Measurements from ENCODE around the gene DUSP15. TPM values are rescaled to one million over a fixed set of nuclear protein-coding genes. Genes with fewer than 3 reads are reported as not detected.
"Not testable (repeated sequence)": the region's sequence is repeated elsewhere in the genome, so short reads cannot be mapped to it uniquely, and the experiment has no call there.

The DUSP15 gene
- total RNA-seq, 1 donor from 2014 or later: 0.64 TPM

DNA sequence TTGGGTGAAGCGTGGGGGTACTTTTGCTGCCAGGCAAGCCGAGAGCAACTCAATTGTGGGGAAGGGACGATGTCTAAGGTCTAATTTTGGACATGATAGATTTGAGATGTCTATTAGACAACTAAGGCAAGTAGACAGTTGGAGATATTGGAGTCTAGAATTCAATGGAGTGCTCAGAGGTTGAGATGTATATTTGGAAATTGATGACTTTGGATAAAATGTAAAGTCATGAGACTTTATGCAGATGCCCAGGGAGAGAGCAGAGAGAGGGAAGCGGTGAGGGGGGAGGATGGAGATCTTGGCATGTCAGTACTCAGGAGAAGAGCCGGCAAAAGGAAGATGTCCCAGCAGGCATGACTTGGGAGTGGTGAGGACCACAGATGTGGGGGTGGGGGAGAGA, 44.3 kb downstream of the DUSP15 start:
- DNase-seq (ENCODE audit: extremely low read depth, low read depth, low spot score): no peak

DNA sequence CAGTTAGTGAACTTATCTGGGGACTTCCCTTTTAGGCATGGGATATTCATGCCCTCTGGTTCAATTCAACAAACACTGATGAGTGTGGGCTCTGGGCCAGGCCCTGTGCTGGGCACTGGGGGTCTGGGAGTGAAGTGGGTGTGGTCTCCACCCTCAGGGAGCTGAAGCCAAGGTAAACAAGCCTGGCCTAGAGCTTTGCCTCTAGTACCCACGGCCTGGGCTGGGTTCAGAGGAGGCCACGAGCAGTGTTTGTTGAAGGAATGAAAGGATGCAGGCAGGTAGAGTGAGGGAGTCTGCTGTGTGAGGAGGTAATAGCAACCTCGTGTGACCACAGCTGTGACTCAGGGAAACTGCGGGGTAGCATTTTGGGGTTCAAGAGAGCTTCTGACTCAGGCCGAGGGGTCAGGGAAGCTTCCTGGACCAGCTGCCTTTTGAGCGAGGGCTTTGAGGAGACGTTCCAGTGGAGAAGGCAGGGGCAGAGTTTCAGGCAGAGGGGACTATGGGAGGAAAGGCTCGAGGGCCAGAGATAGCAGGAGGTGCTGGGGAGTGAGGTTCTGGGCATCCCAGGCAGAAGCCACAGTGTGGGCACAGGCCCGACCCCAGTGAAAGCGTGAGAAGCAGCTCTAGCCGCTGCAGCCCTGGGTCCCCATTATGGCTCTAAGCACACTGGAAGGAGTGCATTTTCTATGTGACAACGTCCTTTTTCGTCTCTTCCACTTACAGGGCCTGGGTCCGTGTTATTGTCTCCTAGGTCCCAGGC, 45.6 kb downstream of the DUSP15 start:
- DNase-seq (ENCODE audit: extremely low read depth, low read depth, low spot score): no peak

GRCh38 chr20:31824125-31824485, 46.2 kb downstream of the DUSP15 start:
- no peak for DNase-seq (ENCODE audit: extremely low read depth, low read depth, low spot score)

- DNase-seq (ENCODE audit: extremely low read depth, low read depth, low spot score): no peak
Measured at GRCh38 chr20:31823360-31824124, 46.8 kb downstream of the DUSP15 start.

- DNase-seq (ENCODE audit: extremely low read depth, low read depth, low spot score): no peak
Measured at GRCh38 chr20:31822421-31823330, 47.7 kb downstream of the DUSP15 start.

DNA sequence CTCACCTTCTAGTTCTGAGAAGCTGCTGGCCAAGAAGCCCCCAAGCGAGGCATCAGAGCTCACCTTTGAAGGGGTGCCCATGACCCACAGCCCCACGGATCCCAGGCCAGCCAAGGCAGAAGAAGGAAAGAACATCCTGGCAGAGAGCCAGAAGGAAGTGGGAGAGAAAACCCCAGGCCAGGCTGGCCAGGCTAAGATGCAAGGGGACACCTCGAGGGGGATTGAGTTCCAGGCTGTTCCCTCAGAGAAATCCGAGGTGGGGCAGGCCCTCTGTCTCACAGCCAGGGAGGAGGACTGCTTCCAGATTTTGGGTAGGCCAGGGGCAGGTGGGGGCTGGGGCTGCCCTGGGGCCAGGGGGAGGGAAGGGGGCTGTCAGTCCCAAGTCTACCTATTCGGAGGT, 48.9 kb downstream of the DUSP15 start:
- no peak for DNase-seq (ENCODE audit: extremely low read depth, low read depth, low spot score)

GRCh38 chr20:31820228-31820627, 50.1 kb downstream of the DUSP15 start:
- DNase-seq (ENCODE audit: extremely low read depth, low read depth, low spot score): no peak

DNA sequence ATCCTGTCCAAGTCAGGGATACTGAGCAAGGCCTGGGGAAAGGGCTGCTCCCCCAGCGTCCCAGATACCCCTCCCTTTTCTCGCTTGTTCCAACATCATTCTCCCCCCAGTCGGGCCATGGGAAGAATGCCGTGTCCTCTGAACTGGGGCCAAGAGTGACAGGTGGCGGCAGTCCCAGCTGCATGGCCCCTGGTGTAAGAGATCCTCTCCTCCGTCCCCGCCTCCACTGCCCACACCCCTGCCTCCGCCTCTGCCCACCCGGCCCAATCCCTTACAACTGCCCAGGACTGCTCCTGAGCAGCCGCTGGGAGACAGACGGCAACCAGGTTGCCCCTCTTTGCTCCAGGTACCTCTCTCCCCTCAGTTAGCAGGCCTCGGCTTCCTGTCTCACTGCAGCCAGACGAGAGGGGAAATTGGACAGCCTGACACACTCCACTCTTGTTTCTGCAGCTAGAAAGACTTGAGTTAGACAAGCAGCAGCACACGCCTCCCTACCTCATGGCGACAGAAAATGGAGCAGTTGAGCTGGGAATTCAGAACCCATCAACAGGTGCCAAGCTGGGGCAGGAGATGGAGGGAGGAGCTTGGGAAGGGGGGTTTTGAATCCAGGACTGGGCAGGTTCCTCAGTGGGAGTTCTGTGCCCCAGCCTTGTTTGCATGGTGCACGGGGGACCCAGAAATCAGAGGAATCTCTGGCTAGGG, 51.1 kb downstream of the DUSP15 start, which contains the start of gene MYLK2:
TSS of gene MYLK2 (plus strand) at position 274 of the 702 bp plus-strand sequence. CDS start at position 499, 225 bp downstream.
- DNase-seq (ENCODE audit: extremely low read depth, low read depth, low spot score): no peak

DNA sequence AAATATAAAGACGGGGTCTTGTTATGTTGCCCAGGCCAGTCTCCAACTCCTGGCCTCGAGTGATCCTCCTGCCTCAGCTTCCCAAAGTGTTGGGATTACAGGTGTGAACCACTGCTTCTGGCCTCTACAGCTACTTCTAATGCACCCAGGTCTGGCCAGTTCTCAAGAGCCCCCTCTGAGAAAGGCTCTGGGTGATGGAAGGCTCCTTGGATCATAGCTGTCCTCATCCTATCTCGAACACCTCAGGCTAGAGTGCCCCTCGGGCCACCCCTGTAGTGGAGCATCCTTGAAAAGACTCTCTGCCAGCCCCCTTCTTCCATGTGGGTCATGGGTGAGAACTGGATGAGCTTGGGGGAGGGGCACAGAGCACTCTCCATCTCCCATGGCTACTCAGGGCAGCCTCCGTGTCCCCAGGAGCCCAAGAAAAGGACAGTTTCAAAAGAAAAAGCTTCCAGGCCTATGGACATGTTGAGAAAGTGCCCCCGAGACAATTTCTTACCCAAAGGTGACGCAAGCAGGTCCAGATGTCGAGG, 51.9 kb downstream of the DUSP15 start:
- no peak for DNase-seq (ENCODE audit: extremely low read depth, low read depth, low spot score)

GRCh38 chr20:31817461-31817860, 52.9 kb downstream of the DUSP15 start:
- no peak for DNase-seq (ENCODE audit: extremely low read depth, low read depth, low spot score)

GRCh38 chr20:31816221-31816620, 54.1 kb downstream of the DUSP15 start:
- no peak for DNase-seq (ENCODE audit: extremely low read depth, low read depth, low spot score)

DNA sequence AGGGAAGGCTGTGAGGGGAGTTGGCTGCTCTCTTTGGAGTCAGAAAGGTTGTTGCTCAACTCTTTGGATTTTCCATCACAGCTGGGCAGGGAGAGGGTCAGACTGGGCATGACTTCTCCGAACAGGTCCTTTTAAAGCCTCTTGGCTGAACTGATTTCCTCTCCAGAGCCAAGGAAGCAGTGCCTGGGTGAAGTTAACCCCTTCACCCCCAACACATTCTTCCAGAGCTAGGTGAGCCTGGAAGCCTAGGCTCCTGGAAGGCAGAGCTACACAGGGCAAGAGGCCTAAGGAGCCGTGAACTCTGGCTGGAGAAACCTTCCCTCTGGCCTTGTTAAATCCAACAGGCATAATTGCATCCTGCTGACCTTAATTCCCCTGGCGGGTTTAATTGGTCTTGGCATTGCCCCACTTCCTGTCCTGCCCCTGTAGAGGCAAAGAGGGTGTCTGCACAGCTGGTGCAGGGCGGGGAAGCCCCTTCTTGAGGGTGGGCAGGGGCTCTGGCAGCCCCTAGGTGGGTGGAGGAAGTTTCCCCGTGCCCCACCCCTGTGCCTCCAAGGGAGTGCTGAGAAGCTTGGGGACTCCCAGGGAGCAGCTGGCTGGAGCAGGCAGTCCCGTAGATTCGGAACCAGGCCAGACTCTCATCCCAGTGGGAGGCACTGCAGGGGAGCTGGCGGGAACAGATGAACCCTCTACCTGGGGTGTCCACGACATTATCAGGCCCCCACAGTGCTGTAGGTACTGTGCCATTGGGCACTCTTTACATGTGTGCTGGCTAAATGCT, 54.7 kb downstream of the DUSP15 start:
- DNase-seq (ENCODE audit: extremely low read depth, low read depth, low spot score): no peak

- not testable (repeated sequence) for DNase-seq (ENCODE audit: extremely low read depth, low read depth, low spot score)
Measured at GRCh38 chr20:31814142-31814541, 56.2 kb downstream of the DUSP15 start.

DNA sequence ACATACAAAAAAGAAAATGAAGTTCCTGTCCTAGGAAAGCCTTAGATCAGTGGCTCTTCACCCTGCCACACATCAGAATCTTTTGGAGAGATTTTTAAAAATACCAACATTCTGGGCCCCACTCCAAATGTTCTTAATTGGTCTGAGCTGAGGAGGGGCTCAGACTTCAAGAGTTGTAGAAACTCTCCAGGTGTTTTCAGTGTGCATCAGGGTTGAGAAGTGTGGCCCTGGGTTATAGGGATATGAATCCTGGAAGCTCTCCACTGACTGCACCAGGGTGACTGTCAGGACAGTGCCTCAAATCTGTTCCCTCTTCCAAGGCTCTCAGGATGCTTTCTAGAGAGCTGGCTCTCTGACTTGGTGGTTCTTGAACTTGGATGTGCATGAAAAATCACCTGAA, 56.7 kb downstream of the DUSP15 start:
- no peak for DNase-seq (ENCODE audit: extremely low read depth, low read depth, low spot score)

DNA sequence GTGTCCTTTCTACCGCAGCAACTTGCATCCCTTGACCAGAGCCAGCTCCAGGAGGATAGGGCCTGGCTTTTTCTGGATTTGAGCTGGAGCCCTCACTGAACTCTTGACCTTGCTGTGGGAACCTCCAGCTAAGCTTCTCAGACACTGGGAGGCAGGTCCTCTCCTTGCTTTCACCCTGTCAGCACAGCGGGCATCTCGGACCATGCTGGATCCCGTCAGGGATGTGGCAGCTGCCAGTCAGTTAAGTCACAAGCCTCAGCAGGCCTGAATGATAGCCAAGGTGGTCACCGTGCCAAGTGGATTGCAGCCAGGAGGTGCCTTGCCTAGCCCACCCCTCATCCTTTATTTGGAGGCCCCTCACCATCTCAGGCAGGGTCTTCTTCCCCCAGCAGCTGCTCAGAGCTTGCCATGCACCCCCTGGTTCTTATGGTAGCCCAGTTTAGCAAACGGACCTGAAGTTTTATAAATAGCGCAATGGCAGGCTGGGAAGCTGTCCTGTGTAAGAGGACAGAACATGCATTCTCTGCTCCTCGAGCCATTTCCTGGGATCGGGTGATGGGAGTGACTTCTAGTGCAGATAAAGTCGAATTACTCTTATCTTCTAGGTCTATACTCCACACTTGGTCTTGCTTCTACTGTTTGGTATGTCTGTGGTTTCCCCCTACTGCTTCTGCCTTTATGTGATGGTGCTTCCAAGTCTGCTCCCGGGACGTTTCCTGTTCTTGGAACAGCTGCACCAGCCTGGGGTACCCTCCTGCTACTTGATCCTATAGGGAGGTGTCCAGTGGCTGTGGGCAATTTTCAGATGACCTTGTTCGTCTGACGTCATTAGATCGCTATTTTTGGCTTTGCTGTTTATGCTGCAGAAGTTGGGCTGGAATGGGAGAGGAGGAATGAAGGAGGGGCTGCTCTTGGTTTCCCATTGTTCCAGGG, 58.3 kb downstream of the DUSP15 start:
- DNase-seq (ENCODE audit: extremely low read depth, low read depth, low spot score): no peak

- DNase-seq (ENCODE audit: extremely low read depth, low read depth, low spot score): no peak
Measured at GRCh38 chr20:31811198-31811597, 59.1 kb downstream of the DUSP15 start.

Measured in glomerular endothelial cell (primary cell).